Thyroid gland (tissue), 4 donors: ENCODE data around the gene DHX32.

ENCODE experiments used
- CTCF ChIP-seq, 6 experiments: fragments of 200-600 bp in 3 of 6; fragments of 450-650 bp in 3 of 6; sonication (generic) in 3 of 6; IDR thresholded peaks; one replicate each; pipeline ENCODE4 v1.5.1; 2016 to 2019; ENCODE audit warnings: antibody characterized with exemption in 6 of 6, mild to moderate bottlenecking in 2 of 6, inconsistent platforms in 1 of 6, moderate library complexity in 1 of 6
- POLR2A ChIP-seq, 2 donors: fragments of 450-650 bp; IDR thresholded peaks; one replicate each; pipeline ENCODE4 v1.6.1; 2017; ENCODE audit warnings: antibody characterized with exemption in 2 of 2, mild to moderate bottlenecking in 2 of 2, moderate library complexity in 1 of 2

- no peak for TF ChIP-seq CTCF (IDR thresholded peaks at IDR 0.05)
- TF ChIP-seq POLR2A (IDR thresholded peaks at IDR 0.05), result no peak
Observed at GRCh38 chr10:125802739-125803138, 78.4 kb downstream of the DHX32 start.
